HG02759 (cell line): ENCODE results near the gene OR51S1.
"Not testable (repeated sequence)": the region's sequence is repeated elsewhere in the genome, so short reads cannot be mapped to it uniquely, and the experiment has no call there.

Experiments used
- ATAC-seq: cut with Tn5 transposase; IDR thresholded peaks from one replicate; pipeline ENCODE4 v1.9.1; 2021; ENCODE audit warnings: mild to moderate bottlenecking, moderate library complexity; ENCODE audit not compliant: unreplicated experiment

Gene OR51S1, protein sequence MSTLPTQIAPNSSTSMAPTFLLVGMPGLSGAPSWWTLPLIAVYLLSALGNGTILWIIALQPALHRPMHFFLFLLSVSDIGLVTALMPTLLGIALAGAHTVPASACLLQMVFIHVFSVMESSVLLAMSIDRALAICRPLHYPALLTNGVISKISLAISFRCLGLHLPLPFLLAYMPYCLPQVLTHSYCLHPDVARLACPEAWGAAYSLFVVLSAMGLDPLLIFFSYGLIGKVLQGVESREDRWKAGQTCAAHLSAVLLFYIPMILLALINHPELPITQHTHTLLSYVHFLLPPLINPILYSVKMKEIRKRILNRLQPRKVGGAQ

DNA sequence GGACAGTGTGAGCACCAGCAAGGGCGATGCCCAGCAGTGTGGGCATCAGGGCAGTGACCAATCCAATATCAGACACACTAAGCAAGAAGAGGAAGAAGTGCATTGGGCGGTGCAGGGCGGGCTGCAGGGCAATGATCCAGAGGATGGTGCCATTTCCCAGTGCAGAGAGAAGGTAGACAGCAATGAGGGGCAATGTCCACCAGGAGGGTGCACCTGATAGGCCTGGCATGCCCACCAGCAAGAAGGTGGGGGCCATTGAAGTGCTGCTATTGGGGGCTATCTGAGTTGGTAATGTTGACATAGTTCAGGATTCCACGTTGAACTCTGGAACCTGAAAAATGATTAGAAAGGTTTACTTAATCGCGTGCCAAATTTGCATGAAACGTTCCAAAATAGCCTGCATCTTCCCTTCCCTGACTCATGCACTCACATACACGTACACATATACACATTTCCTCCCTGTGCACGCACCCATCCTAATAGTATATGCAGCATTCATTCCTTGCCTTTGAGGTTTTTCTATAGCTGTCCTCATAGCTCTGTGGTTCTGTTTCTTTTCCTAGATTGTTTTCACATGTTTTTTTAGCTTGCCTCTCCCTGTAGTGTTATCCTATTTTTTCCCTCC, at the start of gene OR51S1:
Gene OR51S1 (minus strand): TSS at position 301 of the 625 bp plus-strand sequence. CDS start 0 bp downstream, at position 301.
- ATAC-seq, result no peak

DNA sequence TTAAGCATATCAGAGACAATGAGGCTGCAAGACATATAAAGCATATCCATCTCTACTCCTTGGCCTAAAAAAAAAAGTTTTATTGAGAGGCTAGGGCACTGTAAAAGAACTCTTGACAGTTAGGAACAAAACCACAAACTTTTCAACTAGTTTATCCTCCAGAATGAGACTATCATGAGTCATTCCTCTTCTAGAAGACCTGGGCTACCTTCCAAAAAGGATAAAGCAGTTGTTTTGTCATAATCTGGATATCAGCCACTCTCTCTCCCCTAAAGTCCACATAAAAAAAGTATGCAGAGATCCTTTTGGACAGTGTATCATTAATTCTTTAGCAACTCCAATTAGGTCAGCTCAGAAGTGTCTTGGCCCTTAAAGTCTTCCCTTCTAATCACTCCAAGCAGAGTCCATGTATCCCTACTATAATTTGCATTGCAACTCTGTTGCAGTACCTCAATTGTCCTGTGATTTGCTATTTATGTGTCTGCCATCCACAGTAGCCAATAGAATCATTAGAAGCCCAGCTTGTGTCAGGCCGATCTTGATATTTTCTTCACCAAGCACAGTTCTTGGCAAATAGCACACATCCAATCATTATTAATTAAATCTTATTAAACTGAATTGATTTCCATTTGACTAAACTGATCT, 43.1 kb upstream of the OR51S1 start:
- no peak for ATAC-seq

DNA sequence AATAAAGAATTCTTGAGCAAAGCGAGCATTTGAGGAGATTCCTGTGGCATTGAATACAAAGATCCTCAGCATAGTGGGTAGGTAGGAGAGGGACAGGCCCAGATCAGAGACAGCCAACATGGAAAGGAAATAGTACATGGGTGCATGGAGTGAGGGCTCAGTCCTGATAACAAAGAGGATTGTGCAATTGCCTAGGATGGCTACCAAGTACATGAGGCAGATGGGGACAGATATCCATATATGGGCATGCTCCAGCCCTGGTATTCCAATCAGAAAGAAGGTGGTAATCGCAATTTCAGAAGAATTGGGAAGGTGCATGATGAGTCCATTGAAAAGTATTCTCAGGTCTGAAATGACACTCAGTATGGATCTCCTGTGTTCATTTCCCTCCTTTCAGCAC, 41.3 kb upstream of the OR51S1 start:
- no peak for ATAC-seq

DNA sequence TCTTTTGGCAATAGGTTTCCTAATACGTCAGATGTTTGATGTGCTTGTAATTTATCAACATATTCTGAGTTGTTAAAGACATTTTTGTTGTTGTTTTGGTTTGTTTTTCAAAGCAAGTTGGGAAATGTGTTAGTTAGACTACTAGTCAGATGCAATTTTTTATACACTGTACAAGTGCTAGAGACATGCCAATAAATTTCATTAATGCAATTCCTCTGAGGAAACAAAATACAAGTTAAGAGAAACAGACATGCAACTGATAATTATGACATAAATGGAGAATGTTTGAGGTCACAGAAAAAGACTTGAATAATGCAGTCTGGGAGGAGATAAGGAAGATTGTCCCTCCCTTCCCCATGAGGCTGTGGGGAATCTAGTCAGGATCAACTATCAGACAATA, 38.6 kb upstream of the OR51S1 start:
- no peak for ATAC-seq

DNA sequence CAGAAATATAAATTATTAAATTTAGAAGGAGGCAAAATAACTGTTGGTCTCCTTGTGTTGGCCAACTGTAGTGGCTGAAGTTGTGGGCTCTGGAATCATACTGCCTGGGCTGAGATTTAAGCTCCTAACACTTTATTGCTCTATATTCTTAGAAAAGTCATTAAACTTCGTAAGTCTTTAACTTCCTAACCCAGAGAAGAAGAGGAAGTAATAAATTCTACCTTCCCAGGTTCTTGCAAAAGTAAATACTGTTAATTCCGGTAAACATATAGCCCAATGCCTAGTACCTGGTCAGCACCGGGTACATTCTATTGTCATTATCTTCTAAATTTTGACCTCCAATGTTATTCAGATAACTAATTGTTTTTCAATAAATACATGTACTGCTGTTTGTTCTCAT, 37.2 kb upstream of the OR51S1 start:
- ATAC-seq, result no peak

DNA sequence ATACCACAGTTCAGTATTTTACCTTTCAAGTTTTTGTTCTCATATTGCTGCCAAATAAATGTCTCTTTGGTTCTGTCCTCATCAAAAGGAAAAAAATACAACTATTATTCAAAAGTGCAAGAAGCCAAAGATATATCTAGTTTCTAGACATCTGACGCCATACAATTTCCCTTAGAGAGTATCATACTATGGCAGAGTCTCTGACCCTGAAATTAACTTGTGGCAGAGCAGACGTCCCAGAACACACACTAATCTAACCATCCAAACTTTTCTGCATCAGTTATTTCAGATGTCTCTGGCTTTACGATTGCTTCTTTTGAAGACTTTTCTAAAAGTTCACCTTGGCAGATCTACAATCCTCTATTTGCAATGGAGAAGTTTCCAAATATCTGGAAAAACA, 35.4 kb upstream of the OR51S1 start:
- ATAC-seq, result no peak

DNA sequence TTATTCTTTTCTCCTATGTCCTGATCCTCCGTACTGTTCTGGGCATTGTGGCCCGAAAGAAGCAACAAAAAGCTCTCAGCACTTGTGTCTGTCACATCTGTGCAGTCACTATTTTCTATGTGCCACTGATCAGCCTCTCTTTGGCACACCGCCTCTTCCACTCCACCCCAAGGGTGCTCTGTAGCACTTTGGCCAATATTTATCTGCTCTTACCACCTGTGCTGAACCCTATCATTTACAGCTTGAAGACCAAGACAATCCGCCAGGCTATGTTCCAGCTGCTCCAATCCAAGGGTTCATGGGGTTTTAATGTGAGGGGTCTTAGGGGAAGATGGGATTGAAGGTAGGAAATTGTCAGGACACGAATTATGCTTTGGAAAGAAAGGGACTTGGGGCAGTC, 33.5 kb upstream of the OR51S1 start:
- no peak for ATAC-seq

DNA sequence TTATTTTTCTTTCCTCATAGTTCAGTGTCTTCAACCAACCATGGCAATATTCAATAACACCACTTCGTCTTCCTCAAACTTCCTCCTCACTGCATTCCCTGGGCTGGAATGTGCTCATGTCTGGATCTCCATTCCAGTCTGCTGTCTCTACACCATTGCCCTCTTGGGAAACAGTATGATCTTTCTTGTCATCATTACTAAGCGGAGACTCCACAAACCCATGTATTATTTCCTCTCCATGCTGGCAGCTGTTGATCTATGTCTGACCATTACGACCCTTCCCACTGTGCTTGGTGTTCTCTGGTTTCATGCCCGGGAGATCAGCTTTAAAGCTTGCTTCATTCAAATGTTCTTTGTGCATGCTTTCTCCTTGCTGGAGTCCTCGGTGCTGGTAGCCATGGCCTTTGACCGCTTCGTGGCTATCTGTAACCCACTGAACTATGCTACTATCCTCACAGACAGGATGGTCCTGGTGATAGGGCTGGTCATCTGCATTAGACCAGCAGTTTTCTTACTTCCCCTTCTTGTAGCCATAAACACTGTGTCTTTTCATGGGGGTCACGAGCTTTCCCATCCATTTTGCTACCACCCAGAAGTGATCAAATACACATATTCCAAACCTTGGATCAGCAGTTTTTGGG, 33.0 kb upstream of the OR51S1 start, which contains the start of gene OR51T1:
Gene OR51T1 (plus strand): TSS at position 41 of the 641 bp plus-strand sequence. CDS start 0 bp downstream, at position 41.
- no peak for ATAC-seq

DNA sequence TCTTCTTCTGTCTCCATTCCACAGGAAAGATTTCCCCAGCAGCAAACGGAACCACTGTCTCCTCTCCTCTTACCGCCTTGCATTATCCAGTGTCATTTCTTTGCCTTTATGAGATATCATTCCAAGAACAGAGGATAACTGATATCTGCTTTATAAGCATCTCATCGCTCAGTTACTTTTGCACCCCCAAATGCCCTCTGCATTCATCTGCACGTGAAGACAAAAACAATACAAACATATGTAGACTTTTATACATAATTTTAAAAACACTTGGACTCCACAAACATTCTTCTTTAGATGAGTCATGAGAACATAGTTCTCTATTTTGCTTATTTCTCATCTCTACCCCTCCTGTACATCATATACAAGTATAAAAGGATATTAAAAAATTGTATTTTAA, 32.2 kb upstream of the OR51S1 start:
- ATAC-seq, result no peak

DNA sequence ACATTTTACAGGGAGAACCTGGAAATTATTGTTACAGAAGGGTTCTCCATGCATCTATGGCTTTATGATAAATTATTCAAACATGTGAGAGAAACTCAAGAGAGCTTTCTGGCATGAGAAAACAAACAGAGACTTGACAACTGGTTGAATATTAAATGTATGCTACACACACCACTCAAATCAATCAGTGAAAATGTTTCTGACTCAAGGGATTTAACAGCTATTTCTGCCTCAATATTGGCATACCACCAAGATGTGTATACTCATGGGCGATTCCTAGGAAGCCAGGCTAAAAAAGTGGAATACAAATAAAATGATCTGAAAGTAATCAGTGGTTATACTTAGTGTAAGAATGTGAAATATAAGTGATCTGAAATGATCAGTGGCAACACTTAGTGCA, 16.8 kb upstream of the OR51S1 start:
- no peak for ATAC-seq

DNA sequence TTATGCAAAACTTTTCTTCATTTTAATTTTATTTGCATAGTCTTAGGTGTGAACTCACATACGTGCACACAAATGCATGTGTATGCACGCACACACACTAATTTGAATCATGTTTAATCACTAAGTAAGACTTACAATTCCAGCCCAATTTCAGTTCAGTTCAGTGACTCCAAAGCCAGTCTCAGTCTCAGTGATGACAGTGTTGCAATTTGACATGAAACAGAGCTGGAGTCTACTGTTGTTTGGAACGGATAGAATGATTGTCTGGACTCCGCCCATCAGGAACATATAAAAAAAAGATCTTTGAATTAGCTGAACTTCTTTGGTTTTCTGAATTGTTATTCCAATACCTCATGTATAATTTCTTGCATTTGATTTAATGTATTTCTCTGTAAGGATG, 14.9 kb upstream of the OR51S1 start:
- no peak for ATAC-seq

DNA sequence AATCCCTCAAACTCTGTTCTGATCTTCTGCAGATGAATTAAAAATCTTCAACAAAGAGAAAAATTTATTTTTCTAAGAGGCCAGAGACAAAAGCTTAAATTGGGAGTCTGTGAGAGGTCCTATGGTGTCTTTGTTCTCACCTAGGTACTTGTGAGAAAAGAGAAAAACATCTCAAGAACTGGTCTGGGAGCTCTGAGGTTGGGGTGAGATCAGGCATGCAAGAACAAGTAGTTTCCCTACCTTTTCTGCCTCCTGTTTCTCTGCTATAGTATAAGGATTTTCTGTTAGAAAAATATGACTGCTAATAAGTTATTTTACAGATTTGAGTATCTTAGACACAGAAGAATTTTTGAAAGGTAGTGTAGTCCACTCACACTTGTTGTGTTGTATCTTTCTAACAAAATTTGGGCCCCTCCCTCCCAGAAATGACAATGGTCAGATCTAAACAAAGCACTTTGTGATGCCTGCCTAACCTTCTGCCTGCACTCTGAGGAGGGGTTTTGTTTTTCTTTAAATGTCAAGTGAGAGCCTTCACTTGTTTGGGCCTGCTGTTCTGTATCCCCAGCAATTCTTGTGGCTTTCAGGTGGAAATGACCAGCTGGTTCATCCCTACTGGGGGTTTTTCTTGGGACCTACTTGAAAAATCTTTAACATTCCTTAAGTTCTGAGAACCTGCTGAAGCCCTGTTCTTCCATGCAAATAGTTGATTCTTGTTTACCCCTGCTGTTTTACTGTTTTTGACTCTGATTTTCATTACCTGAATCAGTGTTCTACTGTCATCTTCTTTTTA, 13.6 kb upstream of the OR51S1 start:
- no peak for ATAC-seq

DNA sequence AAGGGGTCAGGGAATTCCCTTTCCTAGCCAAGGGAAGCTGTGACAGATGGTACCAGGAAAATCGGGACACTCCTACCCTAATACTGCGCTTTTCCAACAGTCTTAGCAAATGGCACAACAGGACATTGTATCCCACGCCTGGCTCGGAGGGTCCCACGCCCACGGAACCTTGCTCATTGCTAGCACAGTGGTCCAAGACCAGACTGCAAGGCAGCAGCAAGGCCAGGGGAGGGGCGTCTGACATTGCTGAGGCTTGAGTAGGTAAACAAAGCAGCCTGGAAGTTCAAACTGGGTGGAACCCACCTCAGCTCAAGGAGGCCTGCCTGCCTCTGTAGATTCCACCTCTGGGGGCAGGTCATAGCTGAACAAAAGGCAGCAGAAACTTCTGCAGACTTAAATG, 5.3 kb upstream of the OR51S1 start:
- not testable (repeated sequence) for ATAC-seq

DNA sequence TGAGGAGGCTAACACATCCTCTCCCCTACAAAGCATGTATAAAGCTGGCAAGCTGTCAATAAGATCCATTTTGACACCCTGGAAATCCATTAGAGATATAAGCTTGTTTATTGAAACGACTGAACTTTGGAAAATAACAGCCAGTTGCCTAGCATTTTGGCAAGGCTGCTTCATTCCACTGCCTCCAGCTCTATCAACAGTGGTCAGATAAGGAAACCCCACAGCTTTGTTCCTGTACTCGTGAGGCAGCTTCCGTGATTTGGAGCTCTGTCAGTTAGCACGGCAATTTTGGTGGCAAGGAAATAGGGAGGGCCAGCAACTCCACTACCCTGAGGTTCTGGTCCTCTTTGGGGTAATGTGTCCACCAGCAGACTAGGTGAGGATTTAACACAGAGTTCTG, 2.0 kb upstream of the OR51S1 start:
- ATAC-seq, result no peak

DNA sequence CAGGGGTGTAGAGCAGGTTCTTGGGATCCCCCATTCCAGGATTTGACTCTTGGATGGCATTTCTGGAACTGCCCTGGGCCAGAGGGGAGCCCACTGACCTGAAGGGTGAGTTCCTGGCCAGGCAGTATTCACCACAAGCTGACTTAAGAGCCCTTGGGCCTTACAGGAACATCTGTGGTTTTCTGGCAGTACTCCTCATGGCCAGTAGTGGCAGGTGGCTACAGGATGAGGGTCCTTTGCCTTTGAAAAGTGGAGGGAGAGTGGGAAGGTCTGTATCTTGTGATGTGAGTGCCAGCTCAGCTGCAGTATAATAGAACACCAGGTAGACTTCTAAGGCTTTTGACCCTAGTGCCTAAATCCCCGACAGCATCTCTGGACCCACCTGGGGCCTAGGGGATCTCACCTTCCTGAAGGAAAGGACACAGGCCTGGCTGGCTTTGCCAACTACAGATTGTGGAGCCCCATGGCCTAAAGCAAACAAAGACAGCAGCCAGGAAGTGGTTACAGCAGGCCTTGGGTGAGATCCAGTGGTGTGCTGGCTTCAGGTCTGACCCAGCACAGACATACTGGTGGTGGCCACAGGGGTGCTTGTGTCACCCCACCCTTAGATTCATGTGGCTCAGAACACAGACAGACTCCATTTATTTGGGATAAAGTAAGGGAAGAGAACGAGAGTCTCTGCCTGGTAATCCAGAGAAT, 9.0 kb downstream of the OR51S1 start:
- no peak for ATAC-seq

DNA sequence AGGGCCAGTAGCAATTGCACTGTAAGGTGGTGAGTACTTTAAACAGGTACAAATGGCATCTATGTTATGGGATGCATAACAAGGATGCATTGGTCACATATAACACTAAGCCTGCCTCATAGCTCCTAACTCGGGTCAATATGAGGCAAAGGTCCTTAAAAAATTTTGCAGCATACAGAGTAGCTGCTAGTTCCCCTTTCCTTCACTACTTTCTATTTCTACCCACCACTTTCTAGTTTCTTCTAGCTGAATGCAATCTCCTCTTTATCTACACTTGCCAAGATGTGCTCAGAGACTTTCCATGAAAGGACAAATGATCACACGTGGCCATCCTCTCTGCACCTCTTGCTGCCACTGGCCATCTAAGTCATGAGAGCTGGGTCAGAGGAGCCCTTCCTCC, 18.1 kb downstream of the OR51S1 start:
- ATAC-seq, result no peak

DNA sequence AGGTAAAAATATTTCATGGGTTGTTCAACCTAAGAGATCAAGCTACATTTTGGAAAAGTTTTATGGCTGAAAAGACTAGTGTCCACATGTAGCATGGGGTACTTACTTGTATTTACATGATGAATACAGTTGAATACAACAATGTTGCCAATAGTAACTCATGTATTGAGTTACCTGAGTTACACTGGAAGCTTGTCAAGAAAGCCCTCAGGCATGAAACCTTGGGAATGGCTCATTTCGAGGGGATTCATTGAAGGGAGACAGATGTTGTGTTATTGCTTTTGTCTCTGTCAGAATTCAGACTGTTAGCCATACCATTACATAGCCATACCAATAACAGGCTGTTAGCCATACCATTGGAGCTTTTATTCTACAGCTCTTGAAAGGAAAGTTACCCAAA, 18.7 kb downstream of the OR51S1 start:
- no peak for ATAC-seq

DNA sequence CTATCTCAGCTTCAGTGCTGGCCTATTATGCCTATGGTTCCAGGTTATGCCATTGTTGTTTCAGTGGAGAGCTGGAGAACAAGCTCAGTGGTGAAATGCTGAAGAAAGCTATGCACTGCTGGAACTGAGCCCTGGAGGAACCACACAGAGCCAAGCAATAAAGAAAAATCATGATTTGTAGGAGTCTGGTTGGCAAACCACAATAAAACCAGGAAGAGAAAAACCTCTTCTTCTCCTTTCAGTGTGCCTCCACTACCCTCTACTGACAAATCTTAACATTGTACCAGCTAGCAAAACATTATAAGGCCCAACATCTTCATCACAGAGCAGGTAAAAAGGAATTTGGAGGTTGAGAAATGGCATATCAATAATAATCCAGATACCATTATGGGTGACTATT, 22.6 kb downstream of the OR51S1 start:
- no peak for ATAC-seq

DNA sequence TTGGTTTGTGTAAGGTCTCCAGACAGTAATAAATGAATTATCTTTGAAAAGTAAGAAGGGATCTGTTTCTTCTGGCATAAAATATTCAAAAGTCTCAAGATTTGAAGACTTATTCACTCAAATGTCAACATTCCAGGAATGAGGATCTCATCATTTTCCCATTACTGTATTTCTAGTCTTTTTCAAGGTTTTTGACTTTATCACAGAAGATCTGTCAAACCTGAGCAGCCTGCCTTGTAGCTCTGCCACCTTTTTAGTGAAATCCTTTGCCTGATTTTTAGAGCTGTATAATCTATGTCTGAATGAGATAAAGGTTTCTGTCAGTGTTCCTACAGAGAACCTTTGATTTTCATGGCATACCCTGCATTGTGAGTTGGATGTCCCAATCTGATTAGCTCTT, 23.9 kb downstream of the OR51S1 start:
- ATAC-seq, result no peak

DNA sequence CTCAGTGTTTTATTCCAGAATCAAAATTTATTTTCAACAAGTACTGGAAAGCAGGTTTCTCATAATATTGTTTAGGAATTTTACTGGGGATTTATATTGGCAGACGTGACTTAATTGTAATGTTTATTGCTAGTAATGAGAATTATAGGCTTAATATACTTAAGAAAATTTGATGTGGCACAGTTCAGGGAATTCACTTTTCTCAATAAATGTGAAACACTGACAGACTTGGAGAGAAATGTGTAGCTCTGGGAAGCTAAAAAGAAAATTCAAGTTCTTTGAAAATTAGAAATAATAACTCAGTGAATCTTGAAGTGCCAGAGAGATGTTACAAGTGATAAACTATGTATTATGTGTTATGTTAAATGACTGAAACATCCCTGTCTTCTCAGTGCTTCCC, 28.0 kb downstream of the OR51S1 start, which contains the start of gene OR51F2:
Gene OR51F2 (plus strand): TSS at position 301 of the 400 bp plus-strand sequence. CDS start 101 bp downstream, outside the sequence.
- no peak for ATAC-seq
